Activated CD4-positive, alpha-beta T cell treated with anti-CD3 and anti-CD28 coated beads, Interleukin-2, Interleukin-6, amounts not matched to agents 100 ng/mL and 50 ng/mL, durations not matched to agents 16 hours and 8 hours (primary cell): ENCODE results near the gene MSX1.
"Not testable (repeated sequence)": the region's sequence is repeated elsewhere in the genome, so short reads cannot be mapped to it uniquely, and the experiment has no call there.

Experiments used
- DNase-seq: peaks from one replicate; pipeline ENCODE4 v3.0.0-alpha.2; 2020

MSX1 gene

DNA sequence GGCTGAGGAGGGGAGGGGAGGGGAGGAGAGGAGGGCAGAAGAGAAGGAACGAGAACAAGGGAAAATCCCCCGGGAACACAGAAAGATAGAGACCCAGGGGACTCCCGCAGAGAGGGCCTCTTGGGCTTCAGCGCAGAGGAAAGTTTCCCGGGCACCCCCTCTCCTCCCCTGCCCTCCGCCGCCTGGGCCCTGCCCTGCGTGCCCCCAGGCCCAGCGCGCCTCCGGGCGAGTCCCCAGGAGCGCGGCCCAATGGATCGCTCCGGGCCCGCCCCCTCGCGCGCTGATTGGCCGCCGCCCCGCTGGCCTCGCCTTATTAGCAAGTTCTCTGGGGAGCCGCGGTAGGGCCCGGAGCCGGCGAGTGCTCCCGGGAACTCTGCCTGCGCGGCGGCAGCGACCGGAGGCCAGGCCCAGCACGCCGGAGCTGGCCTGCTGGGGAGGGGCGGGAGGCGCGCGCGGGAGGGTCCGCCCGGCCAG lies at the start of gene MSX1:
Gene MSX1 (plus strand): TSS at position 341 of the 474 bp plus-strand sequence. CDS start 235 bp downstream, outside the sequence.
- DNase-seq, result peak; percentile 60

DNA sequence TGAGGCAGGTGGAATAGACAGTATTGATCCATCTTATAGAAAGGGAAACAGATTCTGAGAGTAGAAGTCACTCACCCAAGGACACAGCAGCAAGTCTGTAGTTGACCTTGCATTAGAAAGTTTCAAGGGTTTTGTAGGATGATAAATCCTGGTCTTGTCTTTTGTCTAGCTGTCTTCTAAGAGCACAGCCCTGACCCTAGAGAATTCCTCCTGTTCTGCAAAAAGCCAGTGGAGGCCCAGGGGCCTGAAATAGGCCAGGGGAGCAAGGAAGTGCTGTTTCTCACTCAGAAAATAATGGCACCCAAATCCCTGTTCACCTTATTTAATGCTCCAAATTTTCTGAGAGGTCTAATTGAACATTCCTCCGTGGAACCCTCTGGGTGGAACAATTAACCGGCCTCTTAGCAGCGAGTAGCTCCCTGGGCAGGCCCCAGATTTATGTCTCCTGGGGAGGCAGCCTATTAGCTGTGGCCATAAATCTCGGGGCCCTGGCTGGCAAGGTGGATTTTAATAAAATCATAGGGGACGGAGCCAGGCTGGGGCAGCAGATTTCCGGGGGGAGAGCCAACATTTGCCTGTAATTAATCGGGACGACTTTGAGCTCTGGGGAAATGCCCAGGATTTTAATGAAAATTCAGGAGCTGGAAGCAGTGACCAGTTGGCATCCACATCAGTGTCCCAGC lies 49.2 kb upstream of the MSX1 start:
- no peak for DNase-seq

DNA sequence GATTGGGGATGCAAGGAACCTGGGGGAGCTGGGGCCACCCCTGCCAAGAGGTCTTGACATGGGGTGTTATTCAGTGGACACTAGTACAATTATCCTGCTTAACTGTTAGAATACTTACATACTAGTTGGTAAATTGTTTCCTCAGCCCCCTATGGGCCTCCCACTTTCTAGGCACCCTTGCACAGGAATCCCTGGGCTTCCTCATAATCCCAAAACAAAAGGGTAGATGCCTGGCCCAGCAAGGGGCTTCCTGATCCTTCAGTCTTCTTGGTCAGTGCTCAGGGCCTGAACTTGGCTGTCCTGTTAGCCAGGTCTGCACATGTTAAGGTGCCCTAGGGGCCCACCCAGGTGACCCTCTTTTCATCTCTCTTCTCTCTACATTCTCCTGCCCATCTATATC lies 48.7 kb upstream of the MSX1 start:
- DNase-seq, result no peak

DNA sequence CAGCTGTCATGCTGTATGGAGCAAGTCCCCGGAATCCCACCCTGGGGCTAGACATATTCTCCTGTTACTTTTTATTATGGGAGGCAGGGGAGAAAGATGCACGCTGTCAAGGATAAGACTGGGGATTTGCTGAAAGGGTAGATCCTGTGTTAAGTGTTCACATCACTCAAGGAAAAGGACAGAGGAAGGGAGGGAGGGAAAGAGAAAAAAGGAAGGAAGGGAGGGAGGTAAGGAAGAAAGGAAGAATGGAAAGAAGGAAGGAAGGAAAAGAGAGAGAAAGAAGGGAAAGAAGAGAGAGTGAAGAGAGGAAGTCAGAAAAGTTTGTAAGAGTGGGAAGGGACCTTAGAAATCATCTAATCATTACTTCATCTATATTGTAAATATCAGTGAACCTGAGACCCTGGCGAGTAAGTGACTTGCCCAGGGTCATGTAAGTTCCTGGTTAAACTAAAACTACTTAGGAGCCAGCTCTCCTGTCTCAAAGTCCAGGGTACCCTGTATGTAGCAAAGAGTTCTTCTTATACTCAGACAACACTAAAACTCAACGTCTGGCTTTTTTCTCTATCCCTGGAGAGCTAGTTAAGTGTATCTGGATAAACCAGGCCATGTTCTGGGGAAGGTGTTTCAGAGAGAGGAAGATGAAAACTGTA lies 47.2 kb upstream of the MSX1 start:
- no peak for DNase-seq

DNA sequence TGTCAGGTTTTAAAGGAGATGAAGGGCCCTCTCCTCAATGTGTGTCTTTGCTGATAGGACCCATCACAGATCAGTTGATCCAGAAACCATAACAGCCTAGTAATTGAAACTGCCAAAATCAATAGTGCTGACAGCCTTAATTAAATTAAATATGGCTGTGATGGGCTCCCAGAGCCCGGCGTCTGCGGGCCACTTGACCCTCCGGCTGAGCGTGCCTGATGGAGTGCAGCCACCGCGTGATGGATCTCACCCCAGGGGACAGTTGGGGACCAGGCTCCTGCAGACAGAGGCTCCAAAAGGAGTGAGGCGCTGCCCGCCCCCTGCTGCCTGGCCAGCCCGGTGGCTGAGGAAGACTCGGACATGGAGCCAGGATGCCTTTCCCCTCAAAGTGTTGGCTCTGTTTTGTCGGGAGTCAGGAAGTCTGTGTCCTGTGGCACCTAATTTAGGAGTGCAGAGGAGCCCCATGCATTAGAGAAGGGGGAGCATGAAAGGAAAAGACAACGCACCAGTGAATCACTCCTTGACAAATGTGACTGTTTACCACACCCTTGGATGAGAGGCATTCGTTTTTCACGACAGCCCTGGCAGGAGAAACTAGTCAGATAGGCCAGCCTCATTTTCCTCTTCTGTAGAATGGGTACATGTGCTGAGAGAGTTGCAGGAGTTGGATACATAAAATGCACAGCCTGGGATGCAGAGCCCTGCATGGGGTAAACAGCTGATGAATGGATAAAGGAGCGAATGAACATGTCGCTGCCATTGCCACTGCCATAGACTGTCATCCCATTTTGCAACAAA lies 40.9 kb upstream of the MSX1 start:
- no peak for DNase-seq

DNA sequence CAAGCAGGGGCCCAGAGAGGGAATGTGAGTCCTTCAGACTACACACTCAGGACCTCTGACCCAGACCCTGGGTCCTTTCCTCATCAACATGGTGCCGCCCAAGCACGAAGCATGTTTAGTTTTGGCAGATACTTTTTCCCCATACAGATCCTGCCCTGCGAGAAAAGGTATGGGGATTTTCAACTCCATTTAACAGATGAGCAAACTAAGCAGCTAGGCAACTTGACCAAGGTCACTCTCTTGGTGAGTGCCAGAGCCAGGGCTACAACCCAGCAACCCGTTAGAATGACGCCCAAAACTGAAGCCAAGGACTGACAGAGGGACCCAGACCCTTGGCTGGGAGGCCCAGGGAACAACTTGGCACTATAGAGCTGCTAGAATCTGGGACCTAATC lies 40.3 kb upstream of the MSX1 start:
- DNase-seq, result no peak

DNA sequence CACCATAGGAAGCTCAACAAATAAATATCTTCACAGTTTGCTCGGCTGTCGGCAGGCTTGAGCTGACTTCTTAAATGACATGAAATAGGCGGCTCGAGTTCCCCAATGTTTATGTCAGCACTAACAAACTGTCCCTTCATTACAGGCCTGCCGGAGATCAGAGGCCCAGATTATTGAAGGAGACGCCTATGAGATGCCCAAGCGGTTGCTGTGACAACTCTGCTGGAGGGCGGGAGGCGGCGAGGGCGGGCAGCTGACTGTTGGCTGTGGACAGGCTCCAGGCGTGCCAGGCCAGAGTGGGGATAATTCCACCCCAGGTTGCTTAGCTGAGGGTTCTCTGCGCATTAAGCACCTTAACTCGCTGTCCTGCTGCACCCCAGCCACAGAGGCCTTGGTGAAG lies 39.2 kb upstream of the MSX1 start:
- DNase-seq, result no peak

DNA sequence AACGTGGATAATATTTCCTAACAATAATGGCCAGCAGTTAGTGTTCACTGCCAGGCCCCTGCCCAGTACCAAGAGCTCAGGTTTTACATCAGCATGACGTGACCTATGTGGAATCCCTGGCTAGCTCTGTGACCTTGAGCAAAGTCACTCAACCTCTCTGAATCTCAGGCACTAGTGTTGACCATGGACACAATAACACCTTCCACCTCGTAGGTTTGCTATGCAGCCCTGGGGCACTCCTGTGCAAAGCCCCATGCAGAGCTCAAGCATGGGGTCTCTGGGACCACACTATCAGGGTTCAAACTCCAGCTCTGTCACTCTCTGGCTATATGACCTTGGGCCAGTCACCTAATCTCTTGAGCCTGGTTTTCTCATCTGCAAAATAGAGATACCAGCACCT lies 38.7 kb upstream of the MSX1 start:
- DNase-seq, result no peak

DNA sequence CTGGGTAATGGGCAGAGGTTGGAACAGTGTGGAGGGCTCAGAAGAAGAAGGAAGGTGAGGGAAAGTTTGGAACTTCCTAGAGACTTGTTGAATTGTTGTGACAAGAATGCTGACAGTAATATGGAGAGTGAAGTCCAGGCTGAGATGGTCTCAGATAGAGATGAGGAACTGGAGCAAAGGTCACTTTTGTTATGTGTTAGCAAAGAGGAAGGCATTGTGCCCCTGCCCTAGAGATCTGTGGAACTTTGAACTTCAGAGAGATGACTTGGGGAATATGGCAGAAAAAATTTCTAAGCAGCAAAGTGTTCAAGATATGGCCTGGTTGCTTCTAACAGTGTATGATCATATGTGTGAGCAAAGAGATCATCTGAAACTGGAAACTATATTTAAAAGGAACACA lies 37.9 kb upstream of the MSX1 start:
- DNase-seq, result no peak

DNA sequence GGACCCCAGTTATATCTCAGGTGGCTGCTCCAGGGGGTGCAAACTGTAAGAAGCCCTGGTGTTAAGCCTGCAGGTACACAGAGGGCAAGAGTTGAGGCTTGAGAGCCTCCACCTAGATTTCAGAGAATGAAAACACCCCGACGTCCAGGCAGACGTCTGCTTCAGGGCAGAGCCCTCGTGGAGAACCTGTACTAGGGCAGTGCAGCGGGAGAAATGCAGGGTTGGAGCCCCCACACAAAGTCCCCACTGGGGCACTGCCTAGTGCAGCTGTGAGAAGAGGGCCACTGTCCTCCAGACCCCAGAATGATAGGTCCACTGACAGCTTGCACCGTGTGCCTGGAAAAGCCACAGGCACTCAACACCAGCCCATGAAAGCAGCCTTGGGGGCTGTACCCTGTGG lies 37.2 kb upstream of the MSX1 start:
- not testable (repeated sequence) for DNase-seq

DNA sequence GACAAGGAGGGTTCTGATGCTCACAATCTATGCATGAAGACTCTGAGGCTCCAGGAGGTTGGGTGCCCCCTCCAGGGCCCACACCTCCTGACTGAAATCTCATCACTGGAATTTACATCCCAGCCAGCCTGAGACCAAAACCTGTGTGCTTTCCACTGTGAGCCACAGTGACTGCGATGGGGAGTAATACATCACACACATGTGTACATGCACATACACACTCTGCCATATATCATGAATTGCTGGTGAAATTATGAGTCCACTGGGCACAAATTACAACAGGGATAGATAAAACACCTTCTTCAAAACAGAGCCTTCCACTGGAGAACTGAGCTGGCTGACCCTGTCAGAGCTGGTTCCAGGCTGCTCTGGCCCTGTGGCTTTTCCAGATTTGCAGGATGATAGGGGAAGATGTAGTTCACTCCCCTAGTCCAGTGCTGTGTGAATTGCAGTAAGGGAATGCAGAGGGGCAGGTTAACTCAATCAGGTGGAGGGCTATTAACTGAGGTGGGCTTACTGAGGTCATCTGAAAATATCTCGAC lies 35.8 kb upstream of the MSX1 start:
- DNase-seq, result no peak

DNA sequence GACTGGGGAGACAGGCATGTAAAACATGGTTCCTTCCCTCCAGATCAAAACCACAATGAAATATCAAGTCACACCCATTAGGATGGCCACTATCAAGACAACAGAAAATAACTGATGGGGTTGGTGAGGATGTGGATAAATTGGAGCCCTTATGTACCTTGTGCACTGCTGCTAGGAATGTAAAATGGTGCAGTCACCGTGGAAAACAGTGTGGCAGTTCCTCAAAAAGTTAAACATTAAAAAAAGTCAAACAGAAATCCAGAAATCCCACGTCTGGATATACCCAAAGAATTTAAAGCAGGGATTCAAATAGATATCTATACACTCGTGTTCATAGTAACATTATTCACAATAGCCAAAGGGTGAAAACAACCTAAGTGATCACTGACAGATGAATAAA lies 35.2 kb upstream of the MSX1 start:
- DNase-seq, result no peak

DNA sequence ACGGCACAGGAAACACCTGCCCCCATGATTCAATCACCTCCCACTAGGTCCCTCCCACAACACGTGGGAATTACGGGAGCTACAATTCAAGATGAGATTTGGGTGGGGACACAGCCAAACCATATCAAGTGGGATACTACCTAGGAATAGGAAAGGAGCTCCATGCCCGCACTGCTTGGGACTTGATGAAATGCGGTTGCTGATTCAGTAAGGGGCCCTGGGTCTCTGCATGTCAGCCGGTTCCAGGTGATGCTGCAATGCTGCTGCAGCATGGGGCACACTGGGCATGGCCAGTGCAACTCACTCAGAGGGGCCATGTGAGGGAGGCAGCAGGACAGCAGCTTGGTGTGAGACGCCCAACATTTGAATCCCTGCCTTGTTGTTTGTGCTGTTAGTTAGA lies 34.0 kb upstream of the MSX1 start:
- DNase-seq, result no peak

DNA sequence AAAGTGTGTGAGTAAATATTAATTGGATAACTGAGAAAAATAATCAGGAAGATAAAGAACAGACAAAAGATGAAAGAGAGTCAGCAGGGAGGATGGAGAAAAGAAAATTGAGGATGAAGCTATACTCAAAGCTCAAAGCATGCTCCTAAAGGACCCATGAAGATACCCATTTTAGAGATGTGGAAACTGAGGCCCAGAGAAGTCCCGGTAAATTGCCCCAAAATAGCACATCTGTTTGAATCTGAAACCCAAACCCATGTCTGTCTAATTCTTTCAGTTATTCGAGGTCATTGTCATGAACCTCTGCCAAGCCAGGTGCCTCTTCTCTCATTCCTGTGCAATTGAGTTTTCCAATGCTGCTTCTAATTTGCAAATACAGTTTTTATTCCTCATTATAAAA lies 29.6 kb upstream of the MSX1 start:
- DNase-seq, result no peak

DNA sequence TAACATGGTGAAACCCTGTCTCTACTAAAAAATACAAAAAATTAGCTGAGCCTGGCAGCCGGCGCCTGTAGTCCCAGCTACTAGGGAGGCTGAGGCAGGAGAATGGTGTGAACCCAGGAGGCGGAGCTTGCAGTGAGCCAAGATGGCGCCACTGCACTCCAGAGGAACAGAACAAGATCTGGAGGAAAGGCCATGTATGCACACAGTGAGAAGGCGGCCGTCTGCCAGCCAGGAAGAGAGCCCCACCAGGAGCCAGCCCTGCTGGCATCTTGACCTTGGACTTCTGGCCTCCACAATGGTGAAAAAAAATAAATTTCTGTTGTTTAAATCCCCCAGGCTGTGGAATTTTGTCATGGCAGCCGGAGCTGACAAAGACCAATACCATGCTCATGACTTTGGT lies 28.2 kb upstream of the MSX1 start:
- no peak for DNase-seq

DNA sequence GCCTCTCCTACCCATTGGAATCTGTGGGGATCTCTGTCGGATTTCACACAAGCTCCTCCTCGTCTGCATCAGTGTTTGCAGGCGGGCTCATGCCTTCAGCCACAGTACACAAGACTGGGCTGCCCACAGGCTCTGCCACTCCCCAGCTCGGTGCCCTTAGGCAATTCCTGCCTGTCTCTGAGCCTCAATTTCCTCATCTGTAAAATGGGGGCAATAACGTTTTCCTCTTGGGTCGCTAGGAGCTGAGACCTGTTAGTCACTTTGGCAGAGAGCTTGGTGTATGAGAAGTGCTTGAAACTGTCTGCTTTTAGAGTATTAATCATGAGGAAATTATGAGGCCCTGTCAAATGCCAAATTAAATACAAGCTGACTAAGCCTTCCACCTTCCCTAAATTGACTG lies 27.6 kb upstream of the MSX1 start:
- DNase-seq, result no peak

DNA sequence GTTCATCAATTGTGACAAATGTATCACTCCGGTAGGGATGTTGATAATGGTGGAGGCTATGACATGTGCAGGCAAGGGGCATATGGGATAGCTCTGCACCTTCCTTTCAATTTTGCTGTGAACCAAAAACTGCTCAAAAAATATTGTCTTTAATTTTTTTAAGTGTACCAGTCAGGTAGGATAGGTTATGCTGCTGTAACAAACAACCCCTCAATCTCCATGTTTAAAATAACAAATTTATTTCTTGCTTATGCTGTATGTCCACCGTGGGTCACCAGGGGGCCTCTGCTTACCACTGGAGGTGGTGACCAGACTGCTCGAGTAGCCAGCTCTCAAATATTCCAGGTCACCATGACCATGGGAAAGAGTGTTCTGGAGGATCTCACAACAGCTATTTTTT lies 23.4 kb upstream of the MSX1 start:
- no peak for DNase-seq

DNA sequence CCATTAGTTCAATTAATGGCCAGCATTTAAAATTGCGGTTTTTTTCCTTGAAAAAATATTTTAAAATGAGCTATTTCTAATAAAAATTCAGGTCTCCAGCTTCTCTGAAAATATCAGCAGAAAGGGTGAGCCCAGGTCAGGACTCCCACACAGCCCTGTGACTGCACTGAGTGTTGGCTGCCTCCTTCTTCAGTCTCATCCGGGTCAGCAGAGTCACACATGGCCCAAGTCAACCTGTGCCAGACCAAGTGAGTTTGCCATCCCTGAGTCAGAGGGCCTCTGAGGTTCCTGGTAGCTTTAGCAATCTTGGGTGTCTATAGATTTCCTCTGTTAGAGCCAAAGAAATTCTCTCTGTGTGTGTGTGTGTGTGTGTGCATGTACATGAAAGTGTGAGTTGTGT lies 22.1 kb upstream of the MSX1 start:
- no peak for DNase-seq

DNA sequence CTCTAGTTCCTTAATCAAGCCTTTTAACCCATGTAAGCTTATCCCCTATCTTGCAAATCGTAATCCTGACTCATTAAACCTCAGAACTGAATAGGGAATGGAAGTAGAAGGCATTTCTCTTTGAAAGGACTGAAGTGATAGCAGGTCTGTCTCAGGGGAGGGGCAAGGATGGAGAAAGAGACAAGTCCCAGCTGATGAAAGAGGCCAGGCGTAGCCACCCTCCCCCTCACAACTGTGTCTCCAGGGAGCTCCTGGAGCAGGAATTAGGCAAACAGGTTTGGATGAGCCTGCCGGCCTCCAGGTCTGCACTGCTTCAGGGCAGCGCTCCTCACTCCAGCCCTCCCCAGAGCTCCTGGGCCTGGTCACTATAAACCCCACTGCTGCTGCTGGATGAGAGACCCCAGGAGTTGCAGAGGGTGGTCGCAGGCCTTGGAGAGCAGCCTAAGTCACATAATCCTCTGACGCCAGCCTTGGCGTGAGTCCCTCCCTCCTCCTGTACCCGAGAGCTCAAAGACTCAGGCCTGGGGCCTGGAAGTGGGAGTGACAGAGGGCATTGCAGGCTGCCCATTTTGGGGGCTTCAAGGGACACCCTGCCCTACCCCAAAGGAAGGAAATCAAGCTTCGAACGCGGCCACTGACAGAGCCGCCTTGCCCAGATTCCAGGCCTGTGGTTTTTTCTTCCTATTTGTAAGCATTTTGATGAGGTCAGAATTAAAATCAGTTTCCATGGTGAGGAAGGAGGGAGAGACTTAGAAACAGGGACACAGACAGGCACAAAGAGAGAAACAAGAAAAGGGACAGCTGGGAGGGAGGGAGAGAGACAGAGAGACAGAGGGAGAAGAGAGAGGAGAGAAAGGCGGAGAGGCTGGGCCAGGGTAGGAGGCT lies 21.2 kb upstream of the MSX1 start:
- no peak for DNase-seq

DNA sequence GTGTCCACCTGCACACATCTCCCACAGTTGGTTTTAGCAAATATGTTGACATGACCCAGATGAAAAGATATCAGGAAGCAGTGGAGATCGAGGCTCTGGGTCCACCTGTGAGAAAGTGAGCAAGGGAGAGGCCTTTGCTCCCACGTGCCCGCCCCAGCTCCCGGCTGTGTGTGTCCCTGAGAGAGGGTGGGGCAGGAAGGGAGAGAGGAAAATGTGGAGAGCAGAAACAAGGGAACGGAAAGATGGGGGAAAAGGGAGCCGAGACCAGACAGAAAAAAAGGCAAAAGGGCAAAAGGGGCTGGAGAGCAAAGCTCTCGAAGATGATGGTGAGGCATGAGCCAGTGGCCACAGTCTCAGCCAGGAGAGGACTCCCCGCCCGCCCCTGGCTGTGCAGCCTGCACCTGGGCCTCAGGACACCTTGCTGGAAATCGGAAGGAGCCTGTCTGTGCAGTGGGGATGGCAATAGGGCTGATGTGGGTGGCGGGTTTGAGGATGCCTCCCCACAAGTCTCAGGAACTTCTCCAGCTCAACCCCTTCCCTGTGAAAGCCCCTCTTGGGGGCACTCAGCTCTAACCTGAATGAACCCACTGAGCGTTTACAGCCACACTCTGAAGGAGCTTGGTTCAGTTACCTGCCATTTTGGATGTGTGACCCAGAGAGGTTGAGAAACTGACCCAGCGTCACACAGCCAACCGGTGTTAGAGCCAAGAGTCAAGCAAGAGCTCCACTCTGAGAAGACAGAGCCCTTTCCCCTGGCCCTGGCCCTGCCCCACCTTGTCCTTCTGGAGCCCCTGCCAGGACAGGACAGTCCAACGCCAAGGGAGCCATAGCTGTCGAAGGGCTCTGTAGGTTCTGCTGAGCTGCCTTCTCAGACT lies 20.3 kb upstream of the MSX1 start:
- no peak for DNase-seq

DNA sequence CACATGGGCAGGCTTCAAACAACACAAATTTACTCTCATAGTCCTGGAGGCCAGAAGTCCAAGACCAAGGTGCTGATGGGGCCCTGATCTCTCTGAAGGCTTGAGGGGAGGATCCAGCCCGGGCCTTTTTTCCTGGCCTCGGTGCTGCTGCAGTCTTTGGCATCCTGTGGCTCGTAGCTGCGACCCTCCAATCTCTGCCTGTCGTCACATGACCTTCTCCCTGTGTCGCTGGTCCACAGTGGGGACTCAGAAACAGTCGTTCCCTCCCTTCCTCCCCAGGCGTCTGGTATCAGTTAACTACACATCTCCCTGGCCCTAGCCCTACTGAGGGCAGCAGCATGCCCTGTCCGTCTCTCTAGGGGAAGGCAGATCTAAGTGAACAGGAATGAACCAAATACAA lies 19.1 kb upstream of the MSX1 start:
- DNase-seq, result no peak

DNA sequence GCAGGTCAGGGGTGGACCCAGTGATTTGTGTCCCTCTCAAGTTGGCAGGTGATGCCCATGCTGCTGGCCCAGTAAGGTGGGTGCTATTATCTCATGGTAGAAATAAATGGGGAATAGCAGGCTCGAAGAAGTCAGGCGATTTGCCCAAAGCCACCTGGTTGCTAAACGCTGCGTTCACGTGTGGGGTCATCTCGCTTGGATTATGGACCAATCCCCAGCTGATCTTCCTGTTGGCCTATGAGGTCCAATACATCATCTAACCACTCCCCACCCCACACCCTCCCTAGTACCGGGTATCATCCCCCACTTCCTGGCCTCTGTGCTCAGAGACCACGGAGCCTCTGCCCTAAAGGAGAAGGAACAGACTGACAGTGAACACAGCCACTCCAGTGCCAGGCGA lies 18.3 kb upstream of the MSX1 start:
- DNase-seq, result no peak
